Mesangial cell (primary cell): Measurements from ENCODE around the gene PPP1CA. TPM values are rescaled to one million over a fixed set of nuclear protein-coding genes. Genes with fewer than 3 reads are reported as not detected.

Source experiments
- total RNA-seq: library from RNA; depleted of rRNA; stranded (reverse); fragments of >200 nt; gene quantifications from 2 replicates; pipeline ENCODE4 v1.2.3, GENCODE V29; 2015

PPP1CA gene
- total RNA-seq = 266 and 298 TPM in 2 replicates

GRCh38 chr11:67401495-67402191, at the start of gene PPP1CA:
TSS of gene PPP1CA (minus strand) at chr11:67401858. CDS start at chr11:67401782, 76 bp downstream.

GRCh38 chr11:67437082-67437808, 35.6 kb upstream of the PPP1CA start, which contains the start of gene PTPRCAP:
TSS of gene PTPRCAP (minus strand) at chr11:67437682. CDS start at chr11:67437619, 63 bp downstream.

GRCh38 chr11:67428052-67429001, 26.7 kb upstream of the PPP1CA start, which contains the start of gene RPS6KB2:
TSS of gene RPS6KB2 (plus strand) at chr11:67428494. CDS start at chr11:67428546, 52 bp downstream.

GRCh38 chr11:67415501-67416304, 14.0 kb upstream of the PPP1CA start, which contains the start of gene CARNS1:
TSS of gene CARNS1 (plus strand) at chr11:67415678. CDS start at chr11:67416200, 522 bp downstream.

GRCh38 chr11:67391304-67392182, 10.1 kb downstream of the PPP1CA start, which contains the start of gene RAD9A:
TSS of gene RAD9A (plus strand) at chr11:67391986. CDS start at chr11:67392045, 59 bp downstream.

GRCh38 chr11:67372993-67373647, 28.5 kb downstream of the PPP1CA start, which contains the start of gene CLCF1:
TSS of gene CLCF1 (minus strand) at chr11:67373598. CDS start at chr11:67373539, 59 bp downstream.

GRCh38 chr11:67353317-67354074, 48.2 kb downstream of the PPP1CA start, which contains the start of gene POLD4:
TSS of gene POLD4 (minus strand) at chr11:67353546. CDS start at chr11:67353399, 147 bp downstream.

Other genes with a start within 250 kb of the PPP1CA start
- 36.5 and 39.3 TPM in 2 replicates for gene GRK2, start 135.4 kb downstream of the PPP1CA start, total RNA-seq
- gene ANKRD13D, start 112.6 kb downstream of the PPP1CA start, total RNA-seq = 31.4 and 32.5 TPM in 2 replicates
- gene SSH3, start 98.3 kb downstream of the PPP1CA start, total RNA-seq = 20.2 and 57.3 TPM in 2 replicates
- gene POLD4, start 48.3 kb downstream of the PPP1CA start, total RNA-seq = 117 and 123 TPM in 2 replicates
- gene CLCF1, start 28.3 kb downstream of the PPP1CA start, total RNA-seq = 17.8 and 29.8 TPM in 2 replicates
- 7.4 and 9.8 TPM in 2 replicates for gene RAD9A, start 9.9 kb downstream of the PPP1CA start, total RNA-seq
- 0.33 and 0.76 TPM in 2 replicates for gene TBC1D10C, start 2.2 kb upstream of the PPP1CA start, total RNA-seq
- 0.33 and 7.5 TPM in 2 replicates for gene CARNS1, start 13.8 kb upstream of the PPP1CA start, total RNA-seq
- 55.7 and 76.3 TPM in 2 replicates for gene RPS6KB2, start 26.6 kb upstream of the PPP1CA start, total RNA-seq
- gene PTPRCAP, start 35.8 kb upstream of the PPP1CA start, total RNA-seq = 0.25 and 1.8 TPM in 2 replicates
- 145 and 203 TPM in 2 replicates for gene CORO1B, start 41.6 kb upstream of the PPP1CA start, total RNA-seq
- not detected in 2 replicates for gene GPR152, start 50.9 kb upstream of the PPP1CA start, total RNA-seq
- gene CABP4, start 53.5 kb upstream of the PPP1CA start, total RNA-seq = not detected in 2 replicates
- gene TMEM134, start 67.4 kb upstream of the PPP1CA start, total RNA-seq = 58.2 and 61.9 TPM in 2 replicates
- gene AIP, start 81.2 kb upstream of the PPP1CA start, total RNA-seq = 59.2 and 87.3 TPM in 2 replicates
- gene PITPNM1, start 103.5 kb upstream of the PPP1CA start, total RNA-seq = 93.2 and 138 TPM in 2 replicates
- gene CDK2AP2, start 106.3 kb upstream of the PPP1CA start, total RNA-seq = 107 and 165 TPM in 2 replicates
- gene CABP2, start 121.6 kb upstream of the PPP1CA start, total RNA-seq = not detected in 2 replicates
- gene GSTP1, start 182.0 kb upstream of the PPP1CA start, total RNA-seq = 2,936 and 3,710 TPM in 2 replicates
- gene NDUFV1, start 205.1 kb upstream of the PPP1CA start, total RNA-seq = 205 and 246 TPM in 2 replicates
- gene NUDT8, start 228.1 kb upstream of the PPP1CA start, total RNA-seq = 19.1 and 27.5 TPM in 2 replicates
- gene TBX10, start 237.9 kb upstream of the PPP1CA start, total RNA-seq = not detected in 2 replicates
- gene ACY3, start 248.9 kb upstream of the PPP1CA start, total RNA-seq = 0.13 TPM in 1 of 2 replicates, not detected in the other